ENCODE data around the gene CLEC19A. TPM values are rescaled to one million over a fixed set of nuclear protein-coding genes. Genes with fewer than 3 reads are reported as not detected.

Gene CLEC19A
- not detected for total RNA-seq

- Histone ChIP-seq H3K36me3 (no peaks in the 10 kb centered on the region), H3K4me1 (peaks cover 0 to 6% of the 10 kb centered on the region in 2 donors), H3K27ac (no peak within 1 kb of the TSS), H3K4me3 (no peak within 1 kb of the TSS), H3K27me3 (no peaks in the 10 kb centered on the region), H3K9me3 (no peaks in the 10 kb centered on the region)
- ATAC-seq (no peak), DNase-seq (no peak)
- intact Hi-C loops (cut with DNase I; ENCODE audit: low total_unique reads): no loop called here
- TF ChIP-seq POLR2A (IDR thresholded peaks at IDR 0.05): no peak
- TF ChIP-seq, protein P1, sequence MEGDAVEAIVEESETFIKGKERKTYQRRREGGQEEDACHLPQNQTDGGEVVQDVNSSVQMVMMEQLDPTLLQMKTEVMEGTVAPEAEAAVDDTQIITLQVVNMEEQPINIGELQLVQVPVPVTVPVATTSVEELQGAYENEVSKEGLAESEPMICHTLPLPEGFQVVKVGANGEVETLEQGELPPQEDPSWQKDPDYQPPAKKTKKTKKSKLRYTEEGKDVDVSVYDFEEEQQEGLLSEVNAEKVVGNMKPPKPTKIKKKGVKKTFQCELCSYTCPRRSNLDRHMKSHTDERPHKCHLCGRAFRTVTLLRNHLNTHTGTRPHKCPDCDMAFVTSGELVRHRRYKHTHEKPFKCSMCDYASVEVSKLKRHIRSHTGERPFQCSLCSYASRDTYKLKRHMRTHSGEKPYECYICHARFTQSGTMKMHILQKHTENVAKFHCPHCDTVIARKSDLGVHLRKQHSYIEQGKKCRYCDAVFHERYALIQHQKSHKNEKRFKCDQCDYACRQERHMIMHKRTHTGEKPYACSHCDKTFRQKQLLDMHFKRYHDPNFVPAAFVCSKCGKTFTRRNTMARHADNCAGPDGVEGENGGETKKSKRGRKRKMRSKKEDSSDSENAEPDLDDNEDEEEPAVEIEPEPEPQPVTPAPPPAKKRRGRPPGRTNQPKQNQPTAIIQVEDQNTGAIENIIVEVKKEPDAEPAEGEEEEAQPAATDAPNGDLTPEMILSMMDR (IDR thresholded peaks at IDR 0.05 in 4 of 5, conservative IDR thresholded peaks at IDR 0.05 in 1 of 5): no peak
- in situ Hi-C loops (cut with MboI; ENCODE audit: low sequenced_read_pairs in 4 of 4): no loop called here
Observed at GRCh38 chr16:19285431-19285830, at the start of gene CLEC19A. Gene CLEC19A (plus strand): TSS chr16:19285731. CDS start chr16:19285852, 121 bp downstream.

DNA sequence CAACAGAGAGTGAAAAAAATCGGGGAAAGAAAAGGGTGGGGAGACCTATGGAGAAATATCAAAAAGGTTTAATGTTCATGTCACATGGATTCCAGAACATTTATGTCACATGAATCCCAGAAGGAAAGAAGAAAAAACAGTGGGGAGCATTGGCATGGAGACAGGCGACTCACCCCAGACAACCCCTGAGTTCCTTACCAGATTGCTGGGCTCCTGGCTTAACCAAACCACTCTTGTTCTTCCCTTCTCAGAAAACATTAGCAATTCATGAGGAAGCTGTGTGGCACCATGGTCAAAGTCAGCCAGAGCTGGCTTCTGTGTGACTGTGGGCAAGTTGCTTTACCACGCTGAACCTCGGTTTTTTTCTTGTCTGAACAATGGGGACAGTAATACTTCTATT, 49.6 kb upstream of the CLEC19A start:
- no peak for ATAC-seq
- H3K9me3 ChIP-seq: no peaks in the 10 kb centered on the region
- no peak overlapping the region for H3K27ac ChIP-seq
- TF ChIP-seq, protein P1 (IDR thresholded peaks at IDR 0.05 in 4 of 5, conservative IDR thresholded peaks at IDR 0.05 in 1 of 5): no peak
- no peaks in the 10 kb centered on the region for H3K4me1 ChIP-seq
- in situ Hi-C loops (cut with MboI; ENCODE audit: low sequenced_read_pairs in 4 of 4) (no loop called here), intact Hi-C loops (cut with DNase I; ENCODE audit: low total_unique reads) (no loop called here)
- no peaks in the 10 kb centered on the region for H3K27me3 ChIP-seq
- H3K36me3 ChIP-seq: no peaks in the 10 kb centered on the region
- no peak overlapping the region for H3K4me3 ChIP-seq
- no peak for DNase-seq

DNA sequence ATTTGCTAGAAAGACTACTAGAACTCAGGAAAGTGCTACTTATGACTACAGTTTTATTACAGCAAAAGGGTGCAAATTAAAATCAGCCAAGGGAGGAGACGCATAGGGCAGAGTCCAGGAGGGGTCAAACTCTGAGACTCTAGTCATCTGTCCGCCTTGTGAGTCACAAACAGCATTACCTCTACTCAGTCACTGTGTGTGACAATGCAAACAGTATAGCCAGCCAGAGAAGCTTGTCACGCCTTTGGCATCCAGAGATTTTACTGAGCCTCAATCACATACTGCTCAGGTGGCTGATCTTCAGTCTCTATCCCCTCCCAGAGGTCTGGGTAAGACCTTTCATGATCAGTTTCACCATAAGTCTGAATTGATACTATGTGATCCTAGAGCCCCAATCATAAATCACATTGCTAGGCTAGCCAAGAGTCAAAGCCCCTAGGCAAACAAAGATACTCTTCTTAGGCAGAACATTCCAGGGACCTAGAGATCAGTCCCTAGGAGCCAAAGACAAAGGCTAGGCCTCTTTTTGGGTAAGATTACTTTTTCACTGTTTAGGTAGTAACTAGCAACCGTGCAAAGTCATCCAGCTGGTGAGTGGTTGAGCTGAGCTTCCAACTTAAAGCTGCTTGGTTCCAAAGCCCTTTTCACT, 48.8 kb upstream of the CLEC19A start:
- no peak overlapping the region for H3K27ac ChIP-seq
- H3K4me1 ChIP-seq: no peaks in the 10 kb centered on the region
- ATAC-seq: no peak
- no peak for TF ChIP-seq POLR2A (IDR thresholded peaks at IDR 0.05)
- TF ChIP-seq, protein P1 (IDR thresholded peaks at IDR 0.05 in 4 of 5, conservative IDR thresholded peaks at IDR 0.05 in 1 of 5): no peak
- no peaks in the 10 kb centered on the region for H3K9me3 ChIP-seq
- H3K27me3 ChIP-seq: no peaks in the 10 kb centered on the region
- DNase-seq: no peak
- in situ Hi-C loops (cut with MboI; ENCODE audit: low sequenced_read_pairs in 4 of 4): no loop called here
- H3K4me3 ChIP-seq: no peak overlapping the region
- intact Hi-C loops (cut with DNase I; ENCODE audit: low total_unique reads): no loop called here
- H3K36me3 ChIP-seq: no peaks in the 10 kb centered on the region

GRCh38 chr16:19238406-19238805, 47.1 kb upstream of the CLEC19A start:
- in situ Hi-C loops (cut with MboI; ENCODE audit: low sequenced_read_pairs in 4 of 4): no loop called here

More at GRCh38 chr16:19238406-19238805, 47.1 kb upstream of the CLEC19A start:
- ATAC-seq: no peak
- no peaks in the 10 kb centered on the region for H3K9me3 ChIP-seq
- H3K27me3 ChIP-seq: no peaks in the 10 kb centered on the region
- no peak for DNase-seq
- no peak for TF ChIP-seq POLR2A (IDR thresholded peaks at IDR 0.05)
- TF ChIP-seq, protein P1 (IDR thresholded peaks at IDR 0.05 in 4 of 5, conservative IDR thresholded peaks at IDR 0.05 in 1 of 5): no peak
- no peak overlapping the region for H3K4me3 ChIP-seq
- H3K27ac ChIP-seq: no peak overlapping the region
- intact Hi-C loops (cut with DNase I; ENCODE audit: low total_unique reads): no loop called here
- H3K36me3 ChIP-seq: no peaks in the 10 kb centered on the region
- no peaks in the 10 kb centered on the region for H3K4me1 ChIP-seq
